Sigmoid colon (tissue), 3 donors: ENCODE data around the gene CPZ.

ENCODE experiments used
- CTCF ChIP-seq, 4 experiments: fragments of 450-650 bp in 3 of 4; fragments of 200-600 bp in 1 of 4; IDR thresholded peaks; one replicate each; pipeline ENCODE4 v1.5.1; 2016 to 2019; ENCODE audit warnings: antibody characterized with exemption in 4 of 4, mild to moderate bottlenecking in 3 of 4, moderate library complexity in 2 of 4
- POLR2A ChIP-seq, 2 donors: fragments of 450-650 bp; IDR thresholded peaks; one replicate each; pipeline ENCODE4 v1.6.1; 2016; ENCODE audit warnings: antibody characterized with exemption in 2 of 2, mild to moderate bottlenecking in 2 of 2, moderate library complexity in 2 of 2

- TF ChIP-seq POLR2A (IDR thresholded peaks at IDR 0.05) (no peak), CTCF (IDR thresholded peaks at IDR 0.05) (no peak)
Measured at GRCh38 chr4:8557151-8558076, 35.2 kb upstream of the CPZ start.
